Testis (tissue), 2 donors: Measurements from ENCODE around the gene PGA5.

Source experiments
- CTCF ChIP-seq, 3 experiments: fragments of 450-650 bp in 2 of 3; fragments of 200-600 bp in 1 of 3; sonication (generic) in 1 of 3; IDR thresholded peaks; one replicate each; pipeline ENCODE4 v1.5.1; 2016 to 2019; ENCODE audit warnings: antibody characterized with exemption in 3 of 3, mild to moderate bottlenecking in 2 of 3, moderate library complexity in 1 of 3
- POLR2A ChIP-seq: fragments of 450-650 bp; IDR thresholded peaks from one replicate; pipeline ENCODE4 v1.6.1; 2017; ENCODE audit warnings: antibody characterized with exemption, mild to moderate bottlenecking, moderate library complexity

GRCh38 chr11:61266602-61267001 is 25.6 kb downstream of the PGA5 start:
- TF ChIP-seq POLR2A = no peak
- TF ChIP-seq CTCF (IDR thresholded peaks at IDR 0.05) = no peak
